GM18526 (cell line): ENCODE results near the gene BTBD9.

ENCODE experiments used
- POLR2A ChIP-seq: IDR thresholded peaks from 3 replicates; pipeline ENCODE4 v1.6.1; 2011; ENCODE audit not compliant: insufficient read length; ENCODE audit errors: extremely low read depth

Gene BTBD9

DNA sequence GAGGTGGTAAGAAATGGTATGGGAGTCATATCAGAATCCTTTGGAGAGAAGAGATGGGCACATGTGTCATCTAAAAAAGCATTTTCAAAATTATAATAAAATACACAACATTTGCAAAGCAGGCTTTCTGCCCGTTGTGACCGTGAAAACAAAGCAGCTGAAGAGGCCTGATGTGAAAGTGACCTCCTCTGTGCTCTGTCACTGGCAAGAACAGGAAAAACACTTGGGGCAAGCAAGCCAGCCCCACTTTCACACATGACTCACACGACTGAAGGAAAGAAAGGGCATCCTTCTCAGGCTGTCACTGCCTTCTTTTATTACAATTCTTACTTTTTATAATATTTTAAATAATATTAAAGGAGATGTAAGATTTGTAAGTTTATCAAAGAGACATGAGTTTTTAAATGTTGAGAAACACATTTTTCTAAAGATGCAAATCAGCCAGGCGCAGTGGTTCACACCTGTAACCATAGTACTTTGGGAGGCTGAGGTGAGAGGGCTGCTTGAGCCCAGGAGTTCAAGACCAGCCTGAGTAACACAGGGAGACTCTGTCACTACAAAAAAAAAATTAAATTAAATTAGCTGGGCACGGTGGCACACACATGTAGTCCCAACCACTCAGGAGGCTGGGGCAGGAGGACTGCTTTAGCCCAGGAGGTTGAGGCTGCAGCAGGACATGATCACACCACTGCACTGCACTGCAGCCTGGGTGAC is 143.7 kb downstream of the BTBD9 start:
- no peak for TF ChIP-seq POLR2A

- TF ChIP-seq POLR2A = no peak
These were observed 144.2 kb downstream of the BTBD9 start for GRCh38 chr6:38495518-38495917.

- TF ChIP-seq POLR2A = no peak
These were observed 145.7 kb downstream of the BTBD9 start for GRCh38 chr6:38493931-38494547.

DNA sequence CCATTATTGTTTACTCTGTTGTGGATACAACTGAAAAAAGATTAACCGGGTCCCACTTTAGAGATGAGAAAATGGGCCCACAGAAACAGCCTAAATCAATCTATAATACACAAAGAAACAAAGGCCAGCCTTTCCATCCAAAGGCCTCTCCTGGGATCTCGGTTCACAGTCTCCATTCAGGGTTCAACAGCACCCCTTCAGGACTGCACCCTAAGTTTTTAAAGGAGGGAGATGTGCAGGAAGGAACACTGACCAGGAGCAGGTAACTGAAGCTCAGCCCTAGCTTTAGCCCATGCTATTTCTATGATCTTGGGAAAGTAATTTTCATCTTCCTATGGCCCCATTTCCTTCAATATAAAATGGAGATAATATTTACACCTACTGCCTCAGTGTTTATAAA is 147.7 kb downstream of the BTBD9 start:
- no peak for TF ChIP-seq POLR2A

DNA sequence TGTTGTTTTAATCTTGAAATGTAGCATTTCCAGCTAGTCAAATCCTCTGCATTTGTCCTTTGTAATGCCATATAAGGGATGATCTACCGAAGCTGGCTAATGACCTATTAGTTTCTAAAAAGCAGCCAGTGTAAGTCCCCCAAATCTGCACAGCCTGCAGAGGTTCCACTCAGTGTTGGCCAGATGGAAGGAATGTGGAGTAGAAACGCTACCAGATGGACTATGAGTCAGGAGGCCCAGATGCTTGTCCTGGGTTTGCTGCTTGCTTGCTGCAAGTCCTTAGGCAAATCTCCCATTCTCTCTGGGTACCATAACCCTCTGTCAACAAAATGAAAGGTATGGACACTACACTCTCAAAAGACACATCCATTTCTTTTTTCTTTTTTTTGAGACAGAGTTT is 149.8 kb downstream of the BTBD9 start:
- TF ChIP-seq POLR2A = no peak

DNA sequence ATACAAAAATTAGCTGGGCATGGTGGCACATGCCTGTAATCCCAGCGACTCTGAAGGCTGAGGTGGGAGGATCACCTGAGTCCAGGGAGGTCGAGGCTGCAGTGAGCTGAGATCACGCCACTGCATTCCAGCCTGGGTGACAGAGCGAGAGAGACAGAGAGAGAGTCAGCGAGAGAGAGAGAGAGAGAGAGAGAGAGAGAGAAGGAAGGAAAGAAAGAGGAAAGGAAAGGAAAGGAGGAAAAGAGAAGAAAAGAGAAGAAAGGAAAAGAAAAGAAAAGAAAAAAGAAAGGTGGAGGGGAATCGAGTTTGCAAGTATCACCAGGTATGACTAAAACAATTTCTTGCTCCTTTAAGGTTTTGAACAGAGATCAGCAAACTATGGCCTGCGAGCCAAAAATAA is 152.3 kb downstream of the BTBD9 start:
- TF ChIP-seq POLR2A = no peak

- TF ChIP-seq POLR2A = no peak
These were observed 154.2 kb downstream of the BTBD9 start for GRCh38 chr6:38485488-38485887.

GRCh38 chr6:38484656-38485055 is 155.1 kb downstream of the BTBD9 start:
- TF ChIP-seq POLR2A = no peak

- no peak for TF ChIP-seq POLR2A
These were observed 156.2 kb downstream of the BTBD9 start for GRCh38 chr6:38483526-38483925.

GRCh38 chr6:38482466-38482865 is 157.3 kb downstream of the BTBD9 start:
- no peak for TF ChIP-seq POLR2A

GRCh38 chr6:38481851-38482250 is 157.9 kb downstream of the BTBD9 start:
- TF ChIP-seq POLR2A = no peak

- no peak for TF ChIP-seq POLR2A
These were observed 158.4 kb downstream of the BTBD9 start for GRCh38 chr6:38481211-38481836.

DNA sequence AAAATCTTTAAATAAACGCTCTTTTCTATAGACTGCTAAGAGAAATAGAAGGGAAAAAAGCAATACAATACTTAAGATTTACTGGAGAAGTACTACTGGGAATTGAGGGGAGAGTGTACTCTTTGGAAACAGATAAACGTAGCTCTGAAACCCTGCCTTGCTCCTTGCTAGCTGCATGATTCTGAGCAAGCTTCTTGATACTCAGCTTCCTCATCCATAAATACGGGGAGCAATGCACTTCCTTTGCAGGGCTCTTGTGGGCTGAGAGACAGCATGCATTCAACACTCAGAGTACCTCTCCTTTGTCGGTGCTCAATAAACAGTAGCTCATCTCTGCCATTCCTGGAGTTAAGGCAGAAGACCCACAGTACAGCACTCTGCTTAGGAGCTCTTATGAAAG is 159.7 kb downstream of the BTBD9 start:
- no peak for TF ChIP-seq POLR2A

DNA sequence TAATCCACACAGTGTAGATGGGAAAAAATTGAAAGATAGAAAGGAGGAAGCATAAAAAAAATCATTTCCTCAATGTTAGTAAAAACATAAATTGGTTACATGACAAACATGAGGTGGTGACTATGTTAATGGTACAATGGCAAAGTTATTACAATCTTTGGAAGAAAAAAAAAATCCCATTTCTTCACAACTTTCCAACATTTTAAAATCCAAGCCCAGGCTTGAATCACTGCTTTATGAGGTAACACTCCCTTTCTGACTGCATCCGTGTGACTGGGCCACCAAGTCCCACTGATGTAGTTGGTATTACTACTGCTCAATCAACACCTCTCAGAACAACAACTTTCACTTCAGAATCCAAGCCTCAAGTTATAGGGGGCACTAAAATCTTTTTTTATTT is 160.4 kb downstream of the BTBD9 start:
- TF ChIP-seq POLR2A = no peak

- TF ChIP-seq POLR2A = no peak
These were observed 162.0 kb downstream of the BTBD9 start for GRCh38 chr6:38477680-38478260.

DNA sequence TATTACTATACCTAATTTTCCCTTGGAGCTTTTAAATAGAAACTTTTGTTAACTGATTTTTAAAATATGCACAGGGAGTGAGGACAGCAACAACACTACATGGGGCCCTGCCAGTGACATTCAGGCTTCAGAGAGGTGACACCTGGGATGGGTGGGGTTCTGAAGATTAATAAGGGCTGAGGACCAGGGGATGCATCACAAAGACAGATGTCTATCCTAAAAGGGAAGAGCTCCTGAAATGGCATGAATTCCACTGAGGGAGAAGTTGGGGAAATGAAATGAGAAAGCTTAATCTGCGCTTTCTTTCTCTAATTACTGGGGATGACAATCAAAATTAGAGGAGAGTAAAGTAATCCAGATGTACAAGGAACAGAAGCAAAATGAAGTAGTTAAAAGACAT is 162.8 kb downstream of the BTBD9 start:
- no peak for TF ChIP-seq POLR2A
